Upper lobe of left lung (tissue), 4 donors: ENCODE data around the gene EPHB2.

Source experiments
- CTCF ChIP-seq, 6 experiments: fragments of 450-650 bp in 4 of 6; fragments of 200-600 bp in 2 of 6; sonication (generic) in 2 of 6; IDR thresholded peaks; one replicate each; pipeline ENCODE4 v1.5.1; 2016 to 2019; ENCODE audit warnings: antibody characterized with exemption in 6 of 6
- EP300 ChIP-seq, 4 donors: sonication (generic); formaldehyde crosslinking; IDR thresholded peaks; one replicate each; pipeline ENCODE4 v1.5.1; 2017; ENCODE audit warnings: antibody characterized with exemption in 4 of 4, control low read depth in 2 of 4
- POLR2A ChIP-seq, 4 donors: fragments of 450-650 bp; IDR thresholded peaks; one replicate each; pipeline ENCODE4 v1.5.1; 2016 to 2017; ENCODE audit warnings: antibody characterized with exemption in 4 of 4, mild to moderate bottlenecking in 2 of 4

- TF ChIP-seq EP300 (IDR thresholded peaks at IDR 0.05): no peak
- TF ChIP-seq POLR2A (IDR thresholded peaks at IDR 0.05): no peak
- no peak for TF ChIP-seq CTCF (IDR thresholded peaks at IDR 0.05)
Measured at GRCh38 chr1:22837332-22837731, 126.7 kb downstream of the EPHB2 start.
